ENCODE measurements around the gene STAMBPL1.

- no peak for TF ChIP-seq CTCF (IDR thresholded peaks at IDR 0.05)
- no peak for TF ChIP-seq ELF1 (IDR thresholded peaks at IDR 0.05)
- TF ChIP-seq GABPA (IDR thresholded peaks at IDR 0.05; ENCODE audit: low read depth): no peak
- TF ChIP-seq EP300 (IDR thresholded peaks at IDR 0.05; ENCODE audit: borderline replicate concordance in 1 of 2, low read depth in 1 of 2, low read length in 1 of 2): no peak
- TF ChIP-seq CHD2 (IDR thresholded peaks at IDR 0.05; ENCODE audit: low read length, partially characterized antibody): no peak
- TF ChIP-seq SIN3A (IDR thresholded peaks at IDR 0.05; ENCODE audit: borderline replicate concordance, low read depth, low read length): no peak
- no peak for TF ChIP-seq TCF12 (IDR thresholded peaks at IDR 0.05)
- no peak for TF ChIP-seq TAF1 (IDR thresholded peaks at IDR 0.05; ENCODE audit: borderline replicate concordance, low read depth, low read length)
- no peak for TF ChIP-seq RAD21 (IDR thresholded peaks at IDR 0.05; ENCODE audit: low read length)
- no peak for TF ChIP-seq EZH2phosphoT487 (IDR thresholded peaks at IDR 0.05; ENCODE audit: borderline replicate concordance, low read depth)
Observed at GRCh38 chr10:88840881-88841280, 39.2 kb upstream of the STAMBPL1 start.

Measured in SK-N-SH (cell line).